Fibroblast of lung (primary cell): ENCODE results near the gene TMEM198. TPM values are rescaled to one million over a fixed set of nuclear protein-coding genes. Genes with fewer than 3 reads are reported as not detected.

ENCODE experiments used
- DNase-seq, 2 donors: peaks; one replicate each; pipeline versions ENCODE4 v3.0.0 to v3.0.0-alpha.2; 2010; ENCODE audit warnings: low read depth in 2 of 2
- H2AFZ ChIP-seq: 2 replicates; pipeline ENCODE4 v1.5.1; 2012; ENCODE audit warnings: low read length, control low read depth, inconsistent platforms
- H3K27ac ChIP-seq: 2 replicates; pipeline ENCODE4 v1.5.1; 2011; ENCODE audit warnings: low read length, control low read depth; ENCODE audit not compliant: insufficient read depth
- H3K27me3 ChIP-seq: 2 replicates; pipeline ENCODE4 v1.5.1; 2011; ENCODE audit warnings: mild to moderate bottlenecking, low read length; ENCODE audit not compliant: control insufficient read depth, insufficient read depth
- H3K36me3 ChIP-seq: 2 replicates; pipeline ENCODE4 v1.5.1; 2011; ENCODE audit warnings: low read length; ENCODE audit not compliant: control insufficient read depth, insufficient read depth
- H3K4me1 ChIP-seq: 2 replicates; pipeline ENCODE4 v1.5.1; 2011; ENCODE audit warnings: low read length; ENCODE audit not compliant: control insufficient read depth, insufficient read depth; ENCODE audit errors: extremely low read depth
- H3K4me2 ChIP-seq: 2 replicates; pipeline ENCODE4 v1.5.1; 2011; ENCODE audit warnings: low read length, control low read depth; ENCODE audit not compliant: insufficient read depth; ENCODE audit errors: extremely low read depth
- H3K4me3 ChIP-seq, 4 experiments: fragments of 200-600 bp in 1 of 4; sonication (generic) in 1 of 4; replicated peaks in 1 of 4; 2 replicates each; pipeline ENCODE4 v1.5.1; 2011 to 2016; ENCODE audit warnings: low read length in 4 of 4, low read depth in 3 of 4, mild to moderate bottlenecking in 3 of 4, control low read depth in 2 of 4, inconsistent platforms in 1 of 4, mixed read lengths in 1 of 4; ENCODE audit not compliant: insufficient read depth in 1 of 4; ENCODE audit errors: control extremely low read depth in 1 of 4
- H3K79me2 ChIP-seq: 2 replicates; pipeline ENCODE4 v1.5.1; 2012; ENCODE audit warnings: mild to moderate bottlenecking, low read length, inconsistent platforms; ENCODE audit not compliant: control insufficient read depth, insufficient read depth
- H3K9ac ChIP-seq: 2 replicates; pipeline ENCODE4 v1.5.1; 2011; ENCODE audit warnings: mild to moderate bottlenecking, low read length, control low read depth; ENCODE audit not compliant: insufficient read depth
- H3K9me3 ChIP-seq: 2 replicates; pipeline ENCODE4 v1.5.1; 2012; ENCODE audit warnings: low read depth, low read length; ENCODE audit not compliant: control insufficient read depth, insufficient read depth
- H4K20me1 ChIP-seq: 2 replicates; pipeline ENCODE4 v1.5.1; 2011; ENCODE audit warnings: low read length; ENCODE audit not compliant: control insufficient read depth, insufficient read depth; ENCODE audit errors: extremely low read depth
- EZH2 ChIP-seq: IDR thresholded peaks from 2 replicates; pipeline ENCODE4 v1.5.1; 2012; ENCODE audit warnings: low read length, control low read depth, mild to moderate bottlenecking; ENCODE audit errors: missing control alignments
- polyA plus RNA-seq, 2 donors: library from polyadenylated mRNA; depleted of rRNA in 1 of 2; stranded (reverse) in 1 of 2; unstranded in 1 of 2; fragments of >200 nt; gene quantifications; 2 replicates each; pipeline ENCODE4 v1.2.1, GENCODE V29; 2011 to 2012; ENCODE audit warnings: missing spikeins in 1 of 2
- total RNA-seq: library from RNA; depleted of rRNA; stranded (reverse); fragments of >200 nt; gene quantifications from 2 replicates; pipeline ENCODE4 v1.2.1, GENCODE V29; 2014
- TF ChIP-seq, protein P1 (sequence below), 2 donors: IDR thresholded peaks in 1 of 2; conservative IDR thresholded peaks in 1 of 2; 1 replicate in 1 of 2; 2 replicates in 1 of 2; pipeline ENCODE4 v1.5.1; 2011 to 2012; ENCODE audit warnings: low read length in 2 of 2, control low read depth in 1 of 2, inconsistent platforms in 1 of 2, low read depth in 1 of 2, mild to moderate bottlenecking in 1 of 2

The TMEM198 gene
- total and polyA plus RNA-seq, 2 donors (not counting 1 experiment from before 2014, with no cell fraction given): 0.70 to 0.99 TPM

DNA sequence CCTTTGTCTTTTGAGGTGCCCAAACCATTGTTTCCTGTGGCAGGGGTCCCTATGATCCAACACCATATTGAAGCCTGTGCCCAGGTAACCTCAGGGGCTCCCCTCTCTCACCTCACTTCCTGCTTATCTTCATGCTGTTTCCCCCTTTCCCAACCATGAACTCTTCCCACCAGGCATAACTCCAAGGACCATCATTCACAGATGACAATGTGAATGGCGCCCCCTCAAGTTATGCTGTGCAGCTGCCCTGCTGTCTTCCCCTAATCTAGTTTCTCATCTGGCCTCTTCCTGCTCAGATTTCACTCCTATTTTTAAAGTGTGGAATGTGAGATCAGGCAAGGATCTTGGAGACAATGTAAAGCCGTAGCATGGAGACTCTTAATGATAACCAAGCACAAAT lies 43.7 kb upstream of the TMEM198 start:
- Histone ChIP-seq H3K9me3 (no peaks in the 10 kb centered on the region), H3K4me1 (peaks cover 9% of the 10 kb centered on the region), H3K27ac (no peak overlapping the region), H3K27me3 (peaks cover 8% of the 10 kb centered on the region), H3K4me2 (peak overlapping the region; percentile 89), H2AFZ (no peak overlapping the region), H4K20me1 (no peaks in the 10 kb centered on the region), H3K4me3 (peak overlapping the region in 2 of 4 experiments; percentile 89 to 90), H3K36me3 (peaks cover 7% of the 10 kb centered on the region), H3K79me2 (peaks cover 6% of the 10 kb centered on the region), H3K9ac (no peak overlapping the region)
- TF ChIP-seq, protein P1, sequence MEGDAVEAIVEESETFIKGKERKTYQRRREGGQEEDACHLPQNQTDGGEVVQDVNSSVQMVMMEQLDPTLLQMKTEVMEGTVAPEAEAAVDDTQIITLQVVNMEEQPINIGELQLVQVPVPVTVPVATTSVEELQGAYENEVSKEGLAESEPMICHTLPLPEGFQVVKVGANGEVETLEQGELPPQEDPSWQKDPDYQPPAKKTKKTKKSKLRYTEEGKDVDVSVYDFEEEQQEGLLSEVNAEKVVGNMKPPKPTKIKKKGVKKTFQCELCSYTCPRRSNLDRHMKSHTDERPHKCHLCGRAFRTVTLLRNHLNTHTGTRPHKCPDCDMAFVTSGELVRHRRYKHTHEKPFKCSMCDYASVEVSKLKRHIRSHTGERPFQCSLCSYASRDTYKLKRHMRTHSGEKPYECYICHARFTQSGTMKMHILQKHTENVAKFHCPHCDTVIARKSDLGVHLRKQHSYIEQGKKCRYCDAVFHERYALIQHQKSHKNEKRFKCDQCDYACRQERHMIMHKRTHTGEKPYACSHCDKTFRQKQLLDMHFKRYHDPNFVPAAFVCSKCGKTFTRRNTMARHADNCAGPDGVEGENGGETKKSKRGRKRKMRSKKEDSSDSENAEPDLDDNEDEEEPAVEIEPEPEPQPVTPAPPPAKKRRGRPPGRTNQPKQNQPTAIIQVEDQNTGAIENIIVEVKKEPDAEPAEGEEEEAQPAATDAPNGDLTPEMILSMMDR (conservative IDR thresholded peaks at IDR 0.05 in 1 of 2, IDR thresholded peaks at IDR 0.05 in 1 of 2; ENCODE audit: low read depth in 1 of 2, low read length in 2 of 2): peak in 1 of 2 donors; percentile 24
- TF ChIP-seq EZH2: no peak
- DNase-seq: peak; percentile 21 to 49

DNA sequence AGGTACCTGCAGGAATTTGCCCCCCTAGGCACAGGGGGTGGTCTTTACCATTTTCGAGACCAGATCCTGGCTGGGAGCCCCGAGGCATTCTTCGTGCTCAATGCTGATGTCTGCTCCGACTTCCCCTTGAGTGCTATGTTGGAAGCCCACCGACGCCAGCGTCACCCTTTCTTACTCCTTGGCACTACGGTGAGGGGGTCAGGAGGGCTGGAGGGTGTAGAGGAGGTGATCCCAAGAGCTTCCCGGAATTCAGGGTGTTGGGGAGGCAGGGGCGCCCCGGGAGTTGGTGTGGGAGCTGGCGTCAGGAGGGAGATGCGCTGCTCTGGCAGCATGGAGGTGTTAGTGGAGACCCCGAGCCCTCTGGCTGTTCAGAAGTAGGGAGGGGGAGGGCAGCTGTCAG lies 42.0 kb upstream of the TMEM198 start:
- no peak overlapping the region for H3K27ac ChIP-seq
- TF ChIP-seq, protein P1 (conservative IDR thresholded peaks at IDR 0.05 in 1 of 2, IDR thresholded peaks at IDR 0.05 in 1 of 2; ENCODE audit: low read depth in 1 of 2, low read length in 2 of 2): no peak
- no peak for TF ChIP-seq EZH2
- H3K36me3 ChIP-seq: peaks cover 18% of the 10 kb centered on the region
- H3K9ac ChIP-seq: no peak overlapping the region
- H3K4me1 ChIP-seq: peaks cover 9% of the 10 kb centered on the region
- no peak for DNase-seq
- no peaks in the 10 kb centered on the region for H3K9me3 ChIP-seq
- H2AFZ ChIP-seq: no peak overlapping the region
- H3K4me3 ChIP-seq: no peak overlapping the region
- H3K4me2 ChIP-seq: no peak overlapping the region
- peaks cover 6% of the 10 kb centered on the region for H3K79me2 ChIP-seq
- peaks cover 2% of the 10 kb centered on the region for H3K27me3 ChIP-seq
- H4K20me1 ChIP-seq: no peaks in the 10 kb centered on the region

DNA sequence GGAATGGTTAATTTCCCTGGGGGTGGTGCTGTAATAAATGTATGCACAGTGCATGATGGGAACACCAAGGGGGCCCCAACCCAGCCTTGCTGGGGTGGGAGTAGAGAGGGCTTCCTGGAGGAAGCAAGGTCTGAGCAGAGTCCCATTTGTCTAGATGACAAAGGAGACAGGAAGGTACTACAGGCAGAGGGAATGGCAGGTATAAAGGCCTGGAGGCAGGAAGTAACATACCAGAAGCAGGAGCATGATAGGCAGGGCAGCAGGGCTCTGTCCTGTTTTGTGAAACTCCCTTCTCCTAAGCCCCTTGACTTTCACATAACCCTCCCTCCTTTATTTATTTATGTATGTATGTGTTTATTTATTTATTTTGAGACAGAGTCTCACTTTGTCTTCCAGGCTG lies 41.2 kb upstream of the TMEM198 start:
- H3K79me2 ChIP-seq: peaks cover 6% of the 10 kb centered on the region
- peaks cover 9% of the 10 kb centered on the region for H3K4me1 ChIP-seq
- H3K4me3 ChIP-seq: no peak overlapping the region
- H3K4me2 ChIP-seq: no peak overlapping the region
- H2AFZ ChIP-seq: no peak overlapping the region
- H4K20me1 ChIP-seq: no peaks in the 10 kb centered on the region
- TF ChIP-seq EZH2: no peak
- TF ChIP-seq, protein P1 (conservative IDR thresholded peaks at IDR 0.05 in 1 of 2, IDR thresholded peaks at IDR 0.05 in 1 of 2; ENCODE audit: low read depth in 1 of 2, low read length in 2 of 2): no peak
- no peak for DNase-seq
- peaks cover 18% of the 10 kb centered on the region for H3K36me3 ChIP-seq
- H3K27me3 ChIP-seq: no peaks in the 10 kb centered on the region
- no peaks in the 10 kb centered on the region for H3K9me3 ChIP-seq
- H3K9ac ChIP-seq: no peak overlapping the region
- no peak overlapping the region for H3K27ac ChIP-seq
